Right ventricle myocardium inferior (tissue), 1 donor: ENCODE data around the gene LSP1. TPM values are rescaled to one million over a fixed set of nuclear protein-coding genes. Genes with fewer than 3 reads are reported as not detected.

ENCODE experiments used
- ATAC-seq: fragments of 200-7000 bp; cut with Tn5 transposase; one replicate; pipeline ENCODE4 v1.9.1; 2020; ENCODE audit warnings: mild to moderate bottlenecking, moderate library complexity
- DNase-seq: peaks from one replicate; pipeline ENCODE4 v3.0.0; 2021; ENCODE audit errors: missing footprints
- intact Hi-C: fragments of 100-400 bp; cut with DNase I; formaldehyde crosslinking; loops from one replicate; pipeline ENCODE4 v1.11.0; 2022
- total RNA-seq: library from RNA; stranded (reverse); fragmentation: NEBNext Ultra II Directional; extraction: Animal tissue kit (Norgen Biotek cat#: 25700); gene quantifications from one replicate; pipeline ENCODE4 v1.2.1, GENCODE V29; 2021
- donor health status: DM: no; HTN: yes; CAD: no; lungs with severe emphysema.

LSP1 gene
- total RNA-seq, 1 donor from 2014 or later, result 22.5 TPM

DNA sequence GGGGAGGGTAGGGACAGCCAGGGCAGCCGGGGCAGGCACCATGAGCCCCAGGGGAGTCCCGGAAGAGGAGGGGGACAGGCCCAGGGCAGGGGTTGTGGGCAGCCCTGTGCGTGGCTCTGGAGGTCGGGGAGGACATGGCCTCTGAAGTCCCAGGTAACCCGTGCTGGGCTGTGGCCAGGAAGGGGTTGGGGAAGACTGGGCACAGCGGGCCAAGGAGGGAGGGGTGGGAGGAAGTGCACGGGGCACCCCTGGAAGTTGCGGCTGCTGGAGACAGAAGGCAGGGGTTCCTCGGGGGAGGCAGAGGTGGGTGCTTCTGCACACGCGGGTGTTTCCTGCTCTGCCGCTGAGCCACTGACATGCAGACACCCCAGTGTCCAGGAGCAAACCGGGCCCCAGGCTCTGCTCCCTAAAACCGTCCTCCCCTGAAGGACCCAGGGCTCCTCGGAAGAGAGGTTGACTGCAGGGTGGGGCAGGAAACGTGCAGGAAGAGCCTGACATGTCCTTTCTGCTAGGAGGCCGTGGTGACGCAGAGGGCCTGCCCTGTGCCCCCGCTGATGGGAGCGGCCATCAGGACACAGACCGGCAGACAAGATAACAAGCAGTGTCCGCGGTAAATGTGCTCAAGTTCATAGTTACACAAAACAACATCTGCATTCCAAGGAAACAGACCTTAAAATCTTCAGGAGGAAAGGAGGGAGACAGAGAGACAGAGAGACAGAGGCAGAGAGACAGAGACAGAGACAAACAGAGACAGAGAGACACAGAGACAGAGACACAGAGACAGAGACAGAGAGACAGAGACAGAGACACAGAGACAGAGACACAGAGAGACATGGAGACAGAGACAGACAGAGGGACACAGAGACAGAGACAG, 8.4 kb upstream of the LSP1 start:
- ATAC-seq (peak; percentile 47), DNase-seq (peak; percentile 90)
- intact Hi-C loops, result no loop called here

DNA sequence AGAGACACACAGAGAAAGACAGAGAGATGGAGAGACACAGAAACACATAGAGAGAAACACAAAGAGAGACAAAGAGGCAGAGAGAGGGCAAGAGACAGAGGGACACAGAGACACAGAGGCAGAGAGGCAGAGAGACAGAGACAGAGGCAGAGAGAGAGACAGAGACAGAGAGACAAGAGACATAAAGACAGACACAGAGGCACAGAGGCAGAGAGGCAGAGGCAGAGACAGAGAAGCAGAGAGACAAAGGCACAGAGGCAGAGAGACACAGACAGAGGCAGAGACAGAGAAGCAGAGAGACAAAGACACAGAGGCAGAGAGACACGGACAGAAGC, 7.8 kb upstream of the LSP1 start:
- ATAC-seq (no peak), DNase-seq (no peak)
- intact Hi-C loops, result no loop called here

DNA sequence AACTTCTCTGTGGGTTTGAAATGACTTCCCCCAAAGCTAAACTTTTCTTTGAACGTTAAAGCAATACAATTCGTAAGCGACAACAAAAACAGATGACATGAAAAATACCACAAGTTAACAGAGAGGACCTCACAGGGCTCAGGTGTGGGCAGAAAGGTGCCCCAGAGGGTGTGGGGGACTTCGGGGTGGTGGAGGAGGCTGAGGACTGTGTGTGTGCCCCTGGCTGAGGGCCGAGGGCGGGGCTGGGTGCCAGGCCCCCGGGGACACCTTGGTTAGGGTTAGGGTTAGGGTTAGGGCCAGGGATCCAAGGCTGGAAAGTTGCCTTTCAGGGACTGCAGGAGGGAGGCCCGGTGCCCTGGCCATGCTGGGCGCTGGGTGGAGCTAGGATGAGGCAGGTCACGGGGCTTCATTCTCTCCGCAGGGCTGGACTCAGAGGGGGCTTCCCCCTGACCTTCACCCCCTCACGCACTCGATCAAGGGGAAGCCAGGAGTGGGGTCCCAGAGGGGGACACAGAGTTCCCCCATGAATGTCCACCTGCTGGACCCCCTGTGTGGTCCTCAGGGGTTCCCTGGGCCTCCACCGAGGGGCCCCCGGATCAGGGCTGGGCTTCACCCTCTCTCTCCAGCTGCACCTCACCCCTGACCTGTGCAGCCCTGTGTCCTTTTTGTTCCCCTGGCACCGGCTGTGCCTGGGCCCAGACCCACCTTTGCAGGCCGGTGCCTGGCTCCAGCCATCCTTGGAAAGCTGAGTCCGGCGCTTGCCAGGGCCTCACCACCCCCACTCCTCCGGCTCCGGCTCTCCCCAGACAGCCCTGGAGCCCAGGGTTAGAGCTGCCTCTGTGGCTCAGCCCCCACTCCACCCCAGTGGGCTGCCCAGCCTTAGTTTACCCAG, 7.1 kb upstream of the LSP1 start:
- ATAC-seq, result no peak
- no peak for DNase-seq
- intact Hi-C loops, result no loop called here

DNA sequence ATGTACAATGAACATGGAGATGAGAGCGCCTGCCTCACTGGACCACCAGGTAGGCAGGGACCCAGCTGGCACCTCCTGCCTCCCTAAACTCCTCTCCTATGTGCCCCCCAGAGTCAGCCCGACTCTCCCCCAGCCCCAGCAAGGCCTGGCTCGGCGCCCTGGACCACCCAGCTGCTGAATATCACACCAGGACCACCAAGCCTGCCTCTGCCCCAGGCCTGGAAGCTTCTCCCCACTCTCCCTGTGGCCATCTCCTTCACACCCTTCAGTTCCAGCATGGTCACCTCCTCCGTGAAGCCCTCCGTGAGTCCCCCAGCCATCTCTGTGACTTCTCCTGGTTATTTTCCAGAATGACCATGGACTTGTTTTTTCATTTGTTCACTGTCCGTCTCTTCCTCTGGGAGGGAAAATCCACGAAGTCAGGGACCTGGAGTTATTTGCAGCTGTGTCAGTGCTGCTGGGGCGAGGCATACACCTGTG, 6.4 kb upstream of the LSP1 start:
- no peak for ATAC-seq
- intact Hi-C loops, result no loop called here
- DNase-seq, result no peak

DNA sequence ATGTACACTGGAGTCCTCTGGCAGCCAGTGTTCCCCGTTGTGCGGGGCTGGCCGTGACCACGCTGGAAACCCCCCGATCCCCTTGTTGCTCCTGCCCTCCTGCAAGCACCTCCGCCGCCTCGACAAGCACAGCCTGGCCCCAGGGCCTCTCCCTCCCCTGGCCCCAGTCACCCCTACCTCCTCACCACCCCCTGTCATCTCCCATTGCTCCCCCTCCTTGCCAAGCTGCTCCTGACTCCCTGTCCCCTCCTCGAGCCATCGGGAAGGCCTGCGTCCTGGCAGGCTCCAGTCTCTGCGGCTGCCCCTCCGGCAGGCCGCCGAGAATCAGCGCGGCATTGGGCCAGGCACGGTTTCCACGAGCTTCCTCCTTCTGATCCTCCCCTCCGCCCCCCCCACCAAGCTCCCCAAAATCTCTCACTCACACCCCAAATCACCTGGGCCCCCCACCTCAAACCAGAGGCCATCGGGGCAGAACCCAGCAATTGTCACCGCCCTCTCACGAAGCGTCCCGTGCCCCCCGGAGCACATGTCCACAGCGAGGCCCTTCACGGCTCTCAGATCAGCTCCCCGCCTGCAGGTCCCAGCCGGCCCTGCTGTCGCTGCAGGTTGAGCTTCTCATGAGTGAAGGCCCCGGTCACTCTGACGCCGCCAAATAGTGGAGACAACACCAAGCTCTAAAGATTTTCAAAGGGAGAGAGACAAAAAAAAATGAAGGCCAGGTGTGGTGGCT, 5.7 kb upstream of the LSP1 start:
- intact Hi-C loops, result no loop called here
- ATAC-seq (no peak), DNase-seq (no peak)

DNA sequence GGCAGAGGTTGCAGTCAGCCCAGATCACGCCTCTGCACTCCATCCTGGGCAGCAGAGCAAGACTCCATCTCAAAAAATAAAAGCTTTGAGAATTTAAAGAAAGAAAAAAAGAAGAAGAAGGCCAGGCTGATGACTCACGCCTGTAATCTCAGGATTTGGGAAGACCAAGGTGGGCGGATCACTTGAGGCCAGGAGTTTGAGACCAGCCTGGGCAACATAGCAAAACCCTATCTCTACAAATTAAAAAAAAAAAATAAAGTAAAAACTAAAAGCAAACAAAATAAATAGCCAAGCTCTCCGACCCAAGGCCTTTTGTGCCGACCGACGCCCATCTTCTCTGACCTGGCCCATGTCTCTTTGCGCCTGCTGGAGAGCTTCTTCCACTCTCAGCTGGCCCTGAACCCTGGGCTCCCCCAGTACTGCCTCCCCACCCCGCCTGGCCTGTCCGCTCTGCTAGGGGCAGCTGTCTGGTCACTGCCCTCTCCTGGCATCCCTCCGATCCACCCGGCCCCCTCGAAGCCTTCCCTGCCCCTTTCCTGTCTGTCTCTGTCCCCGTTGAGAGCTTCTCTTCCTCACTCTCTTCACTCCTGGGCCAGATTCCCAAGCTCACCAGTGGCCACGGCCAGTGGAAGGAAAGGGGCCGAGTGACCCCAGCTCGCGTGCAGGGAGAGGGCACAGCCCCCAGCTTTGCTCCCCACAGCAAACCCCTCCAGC, 4.8 kb upstream of the LSP1 start:
- no peak for DNase-seq
- intact Hi-C loops, result no loop called here
- no peak for ATAC-seq

DNA sequence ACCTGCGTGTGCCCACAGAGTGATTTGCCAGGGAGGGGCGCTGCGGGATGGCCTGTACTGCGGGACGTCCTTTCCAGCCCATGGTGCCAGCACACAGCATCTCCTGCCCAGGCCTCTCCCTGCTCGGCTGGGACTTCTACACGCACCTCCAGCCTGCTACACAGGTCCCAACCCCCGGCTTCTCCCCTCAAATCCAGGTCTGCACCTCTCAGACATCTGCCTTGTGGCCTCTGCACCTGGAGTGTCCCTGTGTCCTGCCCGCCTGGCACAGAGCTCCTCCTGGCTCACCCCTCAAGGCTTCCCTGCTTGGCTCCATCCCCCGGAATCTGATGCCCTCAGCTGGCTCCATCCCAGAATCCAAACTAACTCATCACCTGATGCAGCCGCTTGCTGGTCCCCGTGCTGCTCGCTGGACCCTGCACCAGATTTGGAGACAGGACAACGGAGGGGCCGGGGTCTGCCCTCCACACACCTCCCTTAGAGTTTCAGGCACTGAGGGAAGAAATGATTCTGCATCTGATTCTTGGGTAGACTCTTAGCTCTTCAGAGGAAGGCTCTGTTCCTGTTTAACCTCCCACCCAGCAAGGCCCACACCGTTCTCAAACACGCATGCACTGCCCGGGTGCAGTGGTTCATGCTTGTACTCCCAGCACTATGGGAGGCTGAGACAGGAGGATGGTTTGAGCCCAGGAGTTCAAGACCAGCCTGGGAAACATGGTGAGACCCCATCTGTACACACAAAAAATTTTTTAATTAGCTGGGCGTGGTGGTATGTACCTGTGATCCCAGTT, 4.0 kb upstream of the LSP1 start:
- ATAC-seq, result no peak
- DNase-seq, result no peak
- intact Hi-C loops, result no loop called here

DNA sequence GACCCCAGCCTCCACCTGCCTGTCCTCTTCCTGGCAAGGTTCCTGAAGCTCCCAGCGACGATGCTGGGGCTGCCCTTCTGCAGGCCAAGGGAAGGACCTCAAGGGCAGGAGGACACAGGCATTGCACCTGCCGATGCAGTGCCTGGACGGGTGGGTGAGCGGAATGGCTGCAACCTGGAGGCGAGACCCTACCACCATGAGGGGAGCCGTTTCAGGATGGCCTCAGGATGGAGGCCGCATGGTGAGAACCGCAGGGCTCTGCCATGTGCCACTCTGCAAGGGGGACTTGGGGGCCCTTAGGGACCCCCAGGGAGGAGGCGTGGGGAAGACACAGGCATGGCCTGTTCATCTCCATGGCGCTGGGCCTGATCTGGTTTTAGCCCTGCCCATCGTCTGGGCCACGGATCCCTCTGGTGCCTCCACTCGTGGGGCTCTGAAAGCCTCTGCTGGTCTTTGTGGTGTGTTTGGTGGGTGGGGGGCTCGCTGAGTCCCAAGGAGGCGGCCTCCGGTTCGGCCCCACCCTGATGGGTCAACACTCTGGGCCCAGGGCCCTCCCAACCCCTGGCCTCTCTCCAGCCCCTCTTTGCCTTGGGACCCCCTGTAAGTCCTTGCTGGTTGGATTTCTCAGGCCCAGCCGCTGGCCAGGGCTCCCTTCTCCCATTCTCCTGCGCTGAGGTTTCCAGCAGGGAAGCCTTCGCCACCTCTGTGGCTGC, 1.3 kb upstream of the LSP1 start:
- intact Hi-C loops, result no loop called here
- ATAC-seq (no peak), DNase-seq (no peak)

DNA sequence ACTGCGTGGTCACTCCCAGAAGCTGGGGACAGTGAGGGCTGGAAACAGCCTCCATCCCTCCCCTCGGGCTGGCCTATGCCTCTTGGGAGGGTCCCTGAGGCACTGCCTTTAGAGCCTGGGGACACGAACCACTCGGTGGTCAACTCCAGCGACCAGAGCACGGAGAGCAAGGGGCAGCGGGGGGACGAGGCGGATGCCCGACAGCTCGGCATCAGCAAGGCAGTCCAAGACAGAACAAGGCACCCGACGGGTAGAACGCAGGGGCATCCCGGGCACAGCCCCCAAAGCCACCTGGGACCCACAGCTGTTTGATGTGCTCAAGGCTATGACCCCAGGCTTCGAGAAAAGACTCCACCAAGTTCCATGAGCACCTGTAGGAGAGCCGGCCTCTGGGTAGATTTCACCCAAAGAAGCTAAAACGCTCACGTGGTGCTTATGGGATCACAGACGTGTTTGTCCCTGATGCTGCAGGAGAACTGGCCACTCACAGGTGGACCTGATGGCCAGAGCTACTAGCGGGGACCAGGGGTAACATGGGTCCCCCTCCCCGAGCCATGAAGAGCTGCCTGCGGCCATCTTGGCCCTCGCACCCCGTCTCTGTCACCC, 510 bp upstream of the LSP1 start:
- intact Hi-C loops, result no loop called here
- no peak for DNase-seq
- no peak for ATAC-seq

DNA sequence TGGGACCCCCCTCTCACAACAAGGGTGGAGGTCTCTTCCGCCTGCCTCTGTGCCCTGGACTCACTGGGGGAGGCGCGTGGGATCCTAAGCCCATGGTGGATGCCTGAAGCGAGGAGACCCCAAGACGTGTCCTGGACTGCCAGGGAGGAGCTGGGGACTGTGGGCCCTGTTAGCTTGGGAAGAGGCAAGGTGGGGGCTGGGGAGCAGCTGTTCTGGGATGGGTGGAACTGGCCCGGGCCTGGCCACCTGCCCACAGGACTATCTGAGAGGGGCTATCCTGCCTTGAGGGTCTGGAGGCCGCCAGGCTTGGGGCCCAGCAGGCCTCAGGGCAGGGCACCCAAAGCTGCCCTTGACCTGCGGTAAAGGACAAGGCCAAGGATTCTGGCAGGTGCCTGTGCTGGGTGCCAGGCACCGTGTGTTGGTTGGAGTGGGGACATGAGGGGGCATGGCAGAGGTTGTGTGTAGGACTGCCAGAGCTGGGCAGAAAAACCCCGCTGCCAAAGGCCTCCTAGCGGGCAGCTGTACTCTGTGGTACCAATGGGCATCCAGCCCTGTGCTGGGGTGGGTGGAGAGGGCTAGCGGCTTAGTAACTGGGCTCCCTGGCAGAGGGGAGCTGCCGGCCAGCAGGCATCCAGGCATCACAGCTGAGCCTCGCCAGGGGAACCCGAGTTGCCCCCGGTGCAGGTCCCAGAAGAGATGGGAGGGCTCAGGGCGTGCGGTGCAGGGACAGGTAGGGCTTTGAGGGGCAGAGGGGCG, 670 bp downstream of the LSP1 start:
- intact Hi-C loops, result no loop called here
- peak; percentile 59 for DNase-seq
- no peak for ATAC-seq

GRCh38 chr11:1854132-1854948, 1.5 kb downstream of the LSP1 start:
- DNase-seq (peak; percentile 55), ATAC-seq (no peak)
- intact Hi-C loops, result no loop called here

DNA sequence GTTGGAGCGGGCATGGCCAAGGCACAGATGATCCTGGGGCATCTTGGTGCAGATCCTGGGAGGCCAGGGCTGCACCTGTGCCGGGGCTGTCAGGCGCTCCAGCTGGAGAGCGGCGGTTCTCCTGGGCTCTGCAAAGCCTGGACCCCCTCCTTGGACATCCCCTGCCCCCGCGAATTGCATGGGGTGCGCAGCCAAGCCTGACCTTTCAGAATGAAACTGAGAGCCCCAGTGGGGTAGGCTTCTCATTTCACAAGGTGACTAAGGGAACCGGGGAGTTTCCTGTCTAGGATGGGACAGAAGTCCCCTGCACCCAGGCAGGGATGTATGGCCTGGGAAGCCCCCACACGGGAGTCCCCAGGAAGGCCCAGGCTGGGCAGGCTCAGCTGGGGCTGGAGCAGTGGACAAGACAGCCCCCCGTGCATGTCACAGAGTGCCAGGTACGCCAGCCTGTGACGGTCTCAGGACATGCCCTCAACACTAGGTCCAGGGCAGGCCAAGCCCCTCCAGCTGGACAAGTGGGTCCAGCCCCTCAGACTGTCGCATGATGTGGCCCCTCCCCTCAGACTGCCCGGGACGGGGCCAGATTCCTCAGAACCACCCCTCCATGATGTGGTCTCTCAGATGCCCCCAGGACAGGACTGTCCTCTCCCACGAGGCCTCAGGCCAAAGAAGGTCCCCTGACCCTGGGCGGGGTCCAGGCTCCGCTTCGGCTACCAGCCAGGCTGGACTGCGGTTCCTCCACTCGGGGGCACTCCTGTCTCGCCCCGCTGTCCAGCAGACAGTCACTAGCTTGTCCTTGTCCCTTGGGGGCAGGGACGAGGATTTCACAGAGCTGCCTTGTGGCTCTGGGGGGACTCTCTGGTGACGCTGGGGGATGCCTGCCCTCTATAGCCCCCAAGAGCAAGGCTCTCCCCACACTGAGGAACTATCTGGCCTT, 2.3 kb downstream of the LSP1 start:
- ATAC-seq, result no peak

GRCh38 chr11:1855886-1856265, 3.0 kb downstream of the LSP1 start:
- peak; percentile 26 for DNase-seq
- intact Hi-C loops, result no loop called here
- ATAC-seq, result no peak

More for the DNA sequence above, 2.3 kb downstream of the LSP1 start:
- intact Hi-C loops, result no loop called here
- peak; percentile 61 for DNase-seq

- ATAC-seq (no peak), DNase-seq (peak; percentile 31)
- intact Hi-C loops, result no loop called here
Measured at GRCh38 chr11:1856306-1857005, 3.6 kb downstream of the LSP1 start.
